ENCODE results near the gene C11orf52. TPM values are rescaled to one million over a fixed set of nuclear protein-coding genes. Genes with fewer than 3 reads are reported as not detected.
A peak's percentile ranks its signal among the peaks of the same experiment; 100 is the strongest.

C11orf52 gene
- total RNA-seq, 4 donors from 2014 or later: 1.8 to 6.9 (median 2.9) TPM

DNA sequence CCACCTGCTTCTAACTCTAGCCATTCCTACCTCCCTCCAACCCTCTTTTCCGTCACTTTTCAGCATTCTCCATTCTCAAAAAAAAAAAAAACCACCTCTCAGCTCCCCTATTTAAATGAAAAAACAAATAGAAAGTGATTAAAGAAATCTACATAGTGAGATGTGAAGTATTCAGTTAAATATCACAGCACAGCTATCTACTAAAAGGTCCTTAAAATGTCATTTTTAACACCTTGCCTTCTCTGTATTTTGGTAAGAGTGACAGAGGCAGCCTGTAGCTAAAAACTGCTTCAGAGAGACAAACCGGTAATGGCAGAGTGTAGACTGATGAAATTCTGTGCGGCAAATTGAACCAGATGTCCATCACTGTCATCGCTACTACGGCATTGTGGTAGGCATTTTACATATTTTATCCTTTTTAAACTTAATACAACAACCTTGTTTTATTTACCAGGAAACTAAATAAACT, 47.0 kb upstream of the C11orf52 start:
- H3K36me3 ChIP-seq: peaks cover 5 to 41% (median 23%) of the 10 kb centered on the region in 4 donors
- H3K4me1 ChIP-seq: peaks cover 7 to 26% (median 22%) of the 10 kb centered on the region in 4 donors
- H3K9me3 ChIP-seq: no peaks in the 10 kb centered on the region
- H3K27ac ChIP-seq (replicated peaks in 1 of 4): peak overlapping the region; percentile 91 to 96 (median 92)
- intact Hi-C loops (cut with DNase I): loop anchor here (10.0 kb wide), 1 partner anchor 213 kb away; the partner anchor contains the start of genes SDHD and TIMM8B
- DNase-seq (ENCODE audit: extremely low spot score): no peak
- H3K4me3 ChIP-seq: peak overlapping the region; percentile 86 to 98 (median 97)
- 49% methylated on average over 5 of the region's 5 CpGs for WGBS
- TF ChIP-seq, protein P1, sequence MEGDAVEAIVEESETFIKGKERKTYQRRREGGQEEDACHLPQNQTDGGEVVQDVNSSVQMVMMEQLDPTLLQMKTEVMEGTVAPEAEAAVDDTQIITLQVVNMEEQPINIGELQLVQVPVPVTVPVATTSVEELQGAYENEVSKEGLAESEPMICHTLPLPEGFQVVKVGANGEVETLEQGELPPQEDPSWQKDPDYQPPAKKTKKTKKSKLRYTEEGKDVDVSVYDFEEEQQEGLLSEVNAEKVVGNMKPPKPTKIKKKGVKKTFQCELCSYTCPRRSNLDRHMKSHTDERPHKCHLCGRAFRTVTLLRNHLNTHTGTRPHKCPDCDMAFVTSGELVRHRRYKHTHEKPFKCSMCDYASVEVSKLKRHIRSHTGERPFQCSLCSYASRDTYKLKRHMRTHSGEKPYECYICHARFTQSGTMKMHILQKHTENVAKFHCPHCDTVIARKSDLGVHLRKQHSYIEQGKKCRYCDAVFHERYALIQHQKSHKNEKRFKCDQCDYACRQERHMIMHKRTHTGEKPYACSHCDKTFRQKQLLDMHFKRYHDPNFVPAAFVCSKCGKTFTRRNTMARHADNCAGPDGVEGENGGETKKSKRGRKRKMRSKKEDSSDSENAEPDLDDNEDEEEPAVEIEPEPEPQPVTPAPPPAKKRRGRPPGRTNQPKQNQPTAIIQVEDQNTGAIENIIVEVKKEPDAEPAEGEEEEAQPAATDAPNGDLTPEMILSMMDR (IDR thresholded peaks at IDR 0.05): no peak
- TF ChIP-seq POLR2AphosphoS5 (IDR thresholded peaks at IDR 0.05) (no peak), POLR2A (IDR thresholded peaks at IDR 0.05; ENCODE audit: low read depth) (no peak), EP300 (IDR thresholded peaks at IDR 0.05) (no peak)
- H3K27me3 ChIP-seq: no peaks in the 10 kb centered on the region

DNA sequence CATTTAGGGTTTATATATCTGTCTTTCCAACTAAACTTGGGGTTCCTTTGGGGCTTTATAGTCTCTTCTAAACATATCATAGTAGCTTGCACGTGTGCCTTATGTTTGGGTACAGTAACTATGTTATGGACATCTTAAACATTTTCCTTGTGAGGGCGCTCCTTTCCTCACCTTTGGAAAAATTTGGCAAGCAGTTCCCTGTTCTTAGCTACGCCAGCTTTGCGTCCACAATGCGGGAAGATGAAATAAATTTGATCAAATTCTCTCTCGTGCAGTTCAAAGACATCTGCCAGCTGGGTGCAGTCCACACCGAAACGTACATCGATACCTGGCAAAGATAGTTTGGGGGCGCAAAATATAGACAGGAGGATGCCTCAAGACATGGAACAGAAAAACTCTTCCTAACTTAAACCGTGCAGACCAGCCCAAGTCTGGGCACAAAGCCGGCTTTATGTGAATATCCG, 40.3 kb upstream of the C11orf52 start:
- no peak for TF ChIP-seq POLR2A (IDR thresholded peaks at IDR 0.05; ENCODE audit: low read depth)
- TF ChIP-seq, protein P1 (IDR thresholded peaks at IDR 0.05): no peak
- TF ChIP-seq POLR2AphosphoS5 (IDR thresholded peaks at IDR 0.05): no peak
- TF ChIP-seq EP300 (IDR thresholded peaks at IDR 0.05): no peak
- H3K4me1 ChIP-seq: peaks cover 11 to 24% (median 18%) of the 10 kb centered on the region in 4 donors
- H3K4me3 ChIP-seq: peak overlapping the region; percentile 61 to 77 (median 64)
- H3K9me3 ChIP-seq: no peaks in the 10 kb centered on the region
- WGBS: 0% methylated on average over 13 of the region's 13 CpGs
- H3K27ac ChIP-seq (replicated peaks in 1 of 4): peak overlapping the region; percentile 82 to 96 (median 94)
- H3K27me3 ChIP-seq: no peaks in the 10 kb centered on the region
- no peak for DNase-seq (ENCODE audit: extremely low spot score)
- intact Hi-C loops (cut with DNase I): loop anchor here (2.0 to 10.0 kb wide), 3 partner anchors 54 to 206 kb away; partner anchors contain the start of genes SDHD and TIMM8B
- H3K36me3 ChIP-seq: peaks cover 0 to 27% (median 4%) of the 10 kb centered on the region in 4 donors

DNA sequence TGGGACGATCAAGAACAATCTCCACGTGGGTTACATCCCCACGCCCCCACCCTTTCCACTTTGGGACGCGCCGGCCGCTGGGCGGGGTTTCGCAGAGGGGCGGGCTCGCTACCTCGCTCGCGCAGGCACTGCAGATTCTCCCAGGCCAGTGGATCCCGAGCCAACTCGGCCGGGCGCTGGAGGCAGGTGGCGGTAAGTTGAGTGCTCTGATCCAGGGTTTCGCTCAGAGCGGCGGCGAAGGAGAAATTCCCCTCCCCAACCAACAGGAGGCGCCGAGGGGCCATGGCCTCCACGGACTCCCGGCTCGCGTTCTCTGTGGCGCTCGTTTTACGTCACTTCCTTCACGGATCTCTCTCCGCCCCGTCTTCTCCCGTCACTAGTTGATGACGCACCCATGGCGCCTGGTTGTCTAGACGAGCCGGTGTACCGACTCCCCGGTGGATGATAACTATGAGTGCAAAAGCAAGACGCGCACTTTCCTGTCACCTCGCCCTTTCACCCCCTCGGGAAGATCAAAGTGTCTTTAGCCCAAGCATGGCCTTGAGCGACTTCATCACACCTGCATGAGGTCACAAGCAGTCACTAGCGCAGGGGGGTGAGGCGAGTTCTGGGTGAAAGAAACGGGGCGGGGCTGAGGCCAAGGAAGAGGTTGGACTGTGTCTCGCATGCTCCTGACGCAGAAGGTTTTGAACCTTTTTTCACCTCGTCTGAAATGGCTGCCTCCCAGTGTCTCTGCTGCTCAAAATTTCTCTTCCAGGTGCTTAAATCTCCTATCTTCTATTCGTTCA, 39.7 kb upstream of the C11orf52 start, which contains the start of the genes CFAP68 and FDXACB1:
CFAP68 (plus strand) TSS at position 693 of the 788 bp plus-strand sequence; CDS start at position 713, 20 bp downstream.
FDXACB1 (minus strand) TSS at position 317 of the 788 bp plus-strand sequence; CDS start at position 284, 33 bp downstream.
- H3K36me3 ChIP-seq: peaks cover 0 to 30% (median 6%) of the 10 kb centered on the region in 4 donors
- H3K27ac ChIP-seq (replicated peaks in 1 of 4): peak within 1 kb of the TSS; percentile 82 to 96 (median 94)
- TF ChIP-seq POLR2AphosphoS5 (IDR thresholded peaks at IDR 0.05): peak; percentile 92 to 95
- TF ChIP-seq, protein P1 (IDR thresholded peaks at IDR 0.05): peak in 2 of 3 experiments; percentile 98 to 99
- peak; percentile 90 for TF ChIP-seq EP300 (IDR thresholded peaks at IDR 0.05)
- TF ChIP-seq POLR2A (IDR thresholded peaks at IDR 0.05; ENCODE audit: low read depth): peak; percentile 65
- 0% methylated on average over 44 of the region's 55 CpGs for WGBS
- H3K27me3 ChIP-seq: no peaks in the 10 kb centered on the region
- no peaks in the 10 kb centered on the region for H3K9me3 ChIP-seq
- intact Hi-C loops (cut with DNase I): loop anchor here (2.0 to 10.0 kb wide), 3 partner anchors 54 to 206 kb away; partner anchors contain the start of genes SDHD and TIMM8B
- H3K4me3 ChIP-seq: peak within 1 kb of the TSS; percentile 61 to 77 (median 64)
- peak; percentile 99 for DNase-seq (ENCODE audit: extremely low spot score)
- H3K4me1 ChIP-seq: peaks cover 11 to 24% (median 18%) of the 10 kb centered on the region in 4 donors

DNA sequence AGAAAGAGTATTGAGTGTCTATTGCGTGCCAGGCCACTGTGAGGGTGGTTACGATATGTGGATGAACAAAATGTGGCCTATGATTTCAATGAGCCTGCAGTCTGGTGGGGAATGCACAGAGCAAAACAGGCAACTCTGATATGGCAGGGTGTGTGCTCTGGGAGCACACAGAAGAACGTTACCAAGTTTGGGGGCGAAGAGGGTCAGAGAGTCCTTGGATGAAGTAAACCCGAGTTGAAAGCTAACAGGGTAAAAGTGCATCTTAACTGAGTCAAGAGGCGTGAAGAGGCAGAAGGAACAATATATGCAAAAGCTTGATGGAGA, 39.1 kb upstream of the C11orf52 start:
- Histone ChIP-seq H3K27me3 (no peaks in the 10 kb centered on the region), H3K4me3 (peak overlapping the region; percentile 61 to 77 (median 64)), H3K27ac (replicated peaks in 1 of 4) (peak overlapping the region; percentile 82 to 96 (median 94)), H3K36me3 (peaks cover 0 to 30% (median 6%) of the 10 kb centered on the region in 4 donors), H3K4me1 (peaks cover 11 to 24% (median 18%) of the 10 kb centered on the region in 4 donors), H3K9me3 (no peaks in the 10 kb centered on the region)
- intact Hi-C loops (cut with DNase I): loop anchor here (2.0 to 10.0 kb wide), 3 partner anchors 53 to 205 kb away; partner anchors contain the start of genes SDHD and TIMM8B
- TF ChIP-seq EP300 (IDR thresholded peaks at IDR 0.05) (no peak), POLR2A (IDR thresholded peaks at IDR 0.05; ENCODE audit: low read depth) (no peak), POLR2AphosphoS5 (IDR thresholded peaks at IDR 0.05) (no peak)
- TF ChIP-seq, protein P1 (IDR thresholded peaks at IDR 0.05): no peak
- DNase-seq (ENCODE audit: extremely low spot score): no peak
- 35% methylated on average over 6 of the region's 6 CpGs for WGBS

All from esophagus muscularis mucosa (tissue), 4 donors.